HS-5 (cell line): ENCODE results near the gene CAST.
A peak's percentile ranks its signal among the peaks of the same experiment; 100 is the strongest.
"Not testable (repeated sequence)": the region's sequence is repeated elsewhere in the genome, so short reads cannot be mapped to it uniquely, and the experiment has no call there.

ENCODE experiments used
- DNase-seq: peaks from one replicate; pipeline ENCODE4 v3.0.0-alpha.2; 2012; ENCODE audit warnings: low read depth

The CAST gene

GRCh38 chr5:96781031-96781971 lies 119.1 kb downstream of the CAST start:
- peak; percentile 34 for DNase-seq

- no peak for DNase-seq
Measured at GRCh38 chr5:96783326-96783725, 121.2 kb downstream of the CAST start.

GRCh38 chr5:96785326-96786109 lies 123.3 kb downstream of the CAST start:
- no peak for DNase-seq

GRCh38 chr5:96788112-96788749 lies 126.1 kb downstream of the CAST start:
- no peak for DNase-seq

- no peak for DNase-seq
Measured at GRCh38 chr5:96789794-96790330, 127.7 kb downstream of the CAST start.

- no peak for DNase-seq
Measured at GRCh38 chr5:96790961-96791504, 128.9 kb downstream of the CAST start.

GRCh38 chr5:96794757-96795156 lies 132.6 kb downstream of the CAST start:
- DNase-seq, result no peak

GRCh38 chr5:96795626-96796025 lies 133.4 kb downstream of the CAST start:
- no peak for DNase-seq

GRCh38 chr5:96796434-96796833 lies 134.3 kb downstream of the CAST start:
- no peak for DNase-seq

- DNase-seq, result not testable (repeated sequence)
Measured at GRCh38 chr5:96801718-96802117, 139.5 kb downstream of the CAST start.

- DNase-seq, result peak; percentile 20
Measured at GRCh38 chr5:96807075-96807654, 145.0 kb downstream of the CAST start.

GRCh38 chr5:96808541-96808828 lies 146.3 kb downstream of the CAST start:
- DNase-seq, result no peak

GRCh38 chr5:96808868-96809558 lies 146.8 kb downstream of the CAST start:
- DNase-seq, result no peak

GRCh38 chr5:96809921-96810320 lies 147.7 kb downstream of the CAST start:
- DNase-seq, result no peak

GRCh38 chr5:96812851-96813250 lies 150.7 kb downstream of the CAST start:
- no peak for DNase-seq

GRCh38 chr5:96814041-96814440 lies 151.9 kb downstream of the CAST start:
- DNase-seq, result no peak

- no peak for DNase-seq
Measured at GRCh38 chr5:96816411-96816939, 154.3 kb downstream of the CAST start.

- DNase-seq, result no peak
Measured at GRCh38 chr5:96816991-96817390, 154.8 kb downstream of the CAST start.

- DNase-seq, result no peak
Measured at GRCh38 chr5:96817506-96817905, 155.3 kb downstream of the CAST start.

- no peak for DNase-seq
Measured at GRCh38 chr5:96818125-96818788, 156.1 kb downstream of the CAST start.
